ENCODE results near the gene ICA1. TPM values are rescaled to one million over a fixed set of nuclear protein-coding genes. Genes with fewer than 3 reads are reported as not detected.

The ICA1 gene
- total RNA-seq, 1 experiment from 2014 or later: not detected

GRCh38 chr7:8205537-8205936, 56.4 kb downstream of the ICA1 start:
- Histone ChIP-seq H3K4me3 (no peak overlapping the region), H3K27ac (no peak overlapping the region), H3K9me3 (replicated peaks) (no peaks in the 10 kb centered on the region; the same call in 1 of the 2 replicates), H3K27me3 (peaks cover 8% of the 10 kb centered on the region), H3K4me1 (no peaks in the 10 kb centered on the region), H3K36me3 (no peaks in the 10 kb centered on the region)
- DNase-seq: no peak

GRCh38 chr7:8205031-8205387, 57.0 kb downstream of the ICA1 start:
- Histone ChIP-seq H3K36me3 (no peaks in the 10 kb centered on the region), H3K27me3 (peaks cover 8% of the 10 kb centered on the region), H3K4me1 (no peaks in the 10 kb centered on the region), H3K4me3 (no peak overlapping the region), H3K9me3 (replicated peaks) (no peaks in the 10 kb centered on the region; the same call in 1 of the 2 replicates), H3K27ac (no peak overlapping the region)
- no peak for DNase-seq

- H3K9me3 ChIP-seq (replicated peaks): no peaks in the 10 kb centered on the region; the same call in 1 of the 2 replicates
- H3K27me3 ChIP-seq: peaks cover 8% of the 10 kb centered on the region
- H3K4me3 ChIP-seq: no peak overlapping the region
- no peak overlapping the region for H3K27ac ChIP-seq
- H3K4me1 ChIP-seq: no peaks in the 10 kb centered on the region
- no peaks in the 10 kb centered on the region for H3K36me3 ChIP-seq
- DNase-seq: no peak
These were observed 57.5 kb downstream of the ICA1 start for GRCh38 chr7:8204339-8205030.

DNA sequence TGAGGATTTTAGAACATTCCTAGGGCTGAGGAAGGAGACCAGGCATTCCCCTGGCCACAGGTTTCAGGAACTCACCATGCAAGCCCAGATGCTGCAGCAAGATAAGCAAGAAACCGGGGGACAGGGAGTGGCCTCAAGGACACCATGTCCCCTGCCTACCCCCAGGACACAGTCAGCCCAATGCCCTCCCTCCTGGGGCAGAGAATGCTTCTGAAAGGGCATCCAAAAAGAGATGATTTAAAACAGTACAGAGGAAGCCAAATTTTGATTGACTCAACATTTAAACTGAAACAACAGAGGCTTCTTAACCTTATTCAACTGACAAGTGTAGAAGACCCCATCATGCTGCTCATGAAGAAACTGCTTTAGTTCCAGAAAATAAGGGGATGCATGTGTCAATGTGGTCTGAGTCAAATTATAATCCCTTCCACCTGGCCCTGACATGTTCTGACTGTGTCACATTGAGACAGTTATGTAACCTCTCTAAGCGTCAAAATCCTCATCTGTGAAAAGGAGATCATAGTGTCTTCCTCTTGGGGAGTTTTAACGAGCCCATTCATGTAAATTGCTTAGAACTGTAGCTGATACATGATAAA, 60.0 kb downstream of the ICA1 start:
- no peaks in the 10 kb centered on the region for H3K4me1 ChIP-seq
- H3K27ac ChIP-seq: no peak overlapping the region
- H3K27me3 ChIP-seq: peaks cover 5% of the 10 kb centered on the region
- no peak for DNase-seq
- H3K4me3 ChIP-seq: no peak overlapping the region
- no peaks in the 10 kb centered on the region for H3K36me3 ChIP-seq
- no peaks in the 10 kb centered on the region for H3K9me3 ChIP-seq (replicated peaks)

DNA sequence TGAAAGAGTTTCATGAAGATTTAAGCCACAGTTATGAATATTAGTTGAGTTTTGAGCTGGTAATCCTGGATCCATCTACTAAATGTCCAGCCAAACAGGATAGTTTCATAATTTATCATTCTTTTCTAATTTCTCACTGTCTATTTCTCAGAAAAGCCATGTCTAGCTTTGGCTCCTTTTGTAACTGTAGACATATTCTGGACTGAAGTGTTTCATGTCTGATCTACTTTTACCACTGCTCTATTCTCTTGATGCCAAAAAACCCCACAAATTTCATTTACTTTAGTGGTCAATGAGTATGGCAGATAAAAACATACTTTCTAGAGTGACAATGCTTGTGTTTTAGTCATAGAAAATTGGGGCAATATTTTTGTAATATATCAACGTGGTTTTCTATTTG, 61.2 kb downstream of the ICA1 start:
- Histone ChIP-seq H3K4me1 (no peaks in the 10 kb centered on the region), H3K4me3 (no peak overlapping the region), H3K27me3 (peaks cover 5% of the 10 kb centered on the region), H3K9me3 (replicated peaks) (no peaks in the 10 kb centered on the region), H3K36me3 (no peaks in the 10 kb centered on the region), H3K27ac (no peak overlapping the region)
- DNase-seq: no peak

GRCh38 chr7:8200316-8200715, 61.7 kb downstream of the ICA1 start:
- no peaks in the 10 kb centered on the region for H3K4me1 ChIP-seq
- no peaks in the 10 kb centered on the region for H3K9me3 ChIP-seq (replicated peaks)
- no peak overlapping the region for H3K4me3 ChIP-seq
- peaks cover under 1% of the 10 kb centered on the region for H3K27me3 ChIP-seq
- H3K27ac ChIP-seq: no peak overlapping the region
- no peaks in the 10 kb centered on the region for H3K36me3 ChIP-seq
- no peak for DNase-seq

DNA sequence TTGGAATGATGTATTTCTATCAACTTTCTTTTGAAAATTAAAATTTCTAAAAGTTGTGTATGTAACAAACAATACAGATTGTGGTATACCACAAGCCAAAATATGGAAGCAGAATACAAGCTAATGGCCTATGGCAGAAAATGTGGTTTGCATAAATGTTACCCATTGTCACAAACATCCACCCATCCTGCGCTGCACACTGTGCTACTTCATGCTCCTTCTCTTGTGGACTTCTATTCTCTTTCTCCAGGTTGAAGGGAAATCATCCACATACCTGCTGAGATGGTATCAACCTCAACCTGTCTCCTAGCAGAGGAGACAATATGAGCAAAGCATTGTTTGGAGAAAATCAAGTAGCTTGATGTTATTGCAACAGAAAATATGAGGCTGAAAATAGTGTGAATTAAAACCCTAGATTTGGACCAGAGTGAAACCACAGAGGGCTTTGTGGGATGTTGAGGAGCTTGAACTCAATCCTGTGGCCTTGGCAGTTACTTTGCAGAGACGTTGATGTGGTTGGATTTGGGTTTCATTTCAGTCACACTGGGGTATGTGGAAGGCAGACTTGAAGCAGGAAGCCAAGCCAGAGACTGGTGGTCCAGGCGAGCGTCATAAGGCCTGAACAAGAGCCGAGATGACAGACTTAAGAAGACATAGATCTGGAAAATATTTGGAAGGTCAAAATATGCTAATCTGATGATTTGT, 63.8 kb downstream of the ICA1 start:
- Histone ChIP-seq H3K4me3 (no peak overlapping the region), H3K27me3 (no peaks in the 10 kb centered on the region), H3K9me3 (replicated peaks) (no peaks in the 10 kb centered on the region), H3K4me1 (no peaks in the 10 kb centered on the region; the same call in 1 of the 2 replicates), H3K27ac (no peak overlapping the region), H3K36me3 (no peaks in the 10 kb centered on the region)
- DNase-seq: no peak

- Histone ChIP-seq H3K27ac (no peak overlapping the region), H3K36me3 (no peaks in the 10 kb centered on the region), H3K9me3 (replicated peaks) (no peaks in the 10 kb centered on the region), H3K4me3 (no peak overlapping the region), H3K27me3 (no peaks in the 10 kb centered on the region), H3K4me1 (no peaks in the 10 kb centered on the region; the same call in 1 of the 2 replicates)
- DNase-seq: no peak
These were observed 69.1 kb downstream of the ICA1 start for GRCh38 chr7:8192897-8193296.

DNA sequence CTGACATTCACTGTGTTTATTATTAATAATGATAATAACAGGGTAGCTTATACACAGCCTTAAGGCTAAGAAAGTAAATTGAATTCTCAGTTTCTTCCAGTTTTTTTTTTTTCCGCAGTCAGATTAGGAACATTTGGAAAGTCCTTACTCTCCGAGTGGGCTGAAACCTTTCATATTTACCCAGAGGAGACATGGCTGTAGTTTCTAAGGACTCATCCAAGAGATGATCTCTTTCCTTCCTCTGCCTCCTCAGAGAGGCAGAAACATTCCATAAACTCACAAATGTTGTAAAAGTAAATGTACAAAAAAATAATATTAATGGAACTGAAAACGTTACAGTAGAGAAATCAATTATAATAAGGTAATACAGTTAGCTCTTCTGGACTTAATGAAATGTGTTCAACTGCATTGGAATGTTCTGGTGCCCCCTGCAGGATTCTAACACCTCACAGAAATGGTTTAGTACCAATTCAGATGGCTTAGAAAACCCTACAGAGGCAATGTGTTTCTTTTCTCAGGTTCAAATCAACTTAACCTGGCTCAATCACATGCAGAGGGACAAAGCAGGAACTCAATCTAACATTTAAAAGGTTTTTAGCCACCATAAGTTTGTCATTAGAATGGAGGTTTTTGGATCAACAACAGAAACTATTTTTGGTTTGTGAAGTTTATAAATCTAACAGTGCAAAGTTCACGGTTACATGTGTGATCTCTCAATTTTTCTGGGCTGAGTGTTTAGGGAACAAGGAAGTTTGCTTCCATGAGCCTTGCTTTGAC, 71.7 kb downstream of the ICA1 start:
- H3K4me3 ChIP-seq: no peak overlapping the region
- peak; percentile 46 to 83 for DNase-seq
- H3K27me3 ChIP-seq: no peaks in the 10 kb centered on the region
- no peaks in the 10 kb centered on the region for H3K36me3 ChIP-seq
- H3K4me1 ChIP-seq: no peaks in the 10 kb centered on the region; the same call in 1 of the 2 replicates
- no peaks in the 10 kb centered on the region for H3K9me3 ChIP-seq (replicated peaks)
- H3K27ac ChIP-seq: no peak overlapping the region

DNA sequence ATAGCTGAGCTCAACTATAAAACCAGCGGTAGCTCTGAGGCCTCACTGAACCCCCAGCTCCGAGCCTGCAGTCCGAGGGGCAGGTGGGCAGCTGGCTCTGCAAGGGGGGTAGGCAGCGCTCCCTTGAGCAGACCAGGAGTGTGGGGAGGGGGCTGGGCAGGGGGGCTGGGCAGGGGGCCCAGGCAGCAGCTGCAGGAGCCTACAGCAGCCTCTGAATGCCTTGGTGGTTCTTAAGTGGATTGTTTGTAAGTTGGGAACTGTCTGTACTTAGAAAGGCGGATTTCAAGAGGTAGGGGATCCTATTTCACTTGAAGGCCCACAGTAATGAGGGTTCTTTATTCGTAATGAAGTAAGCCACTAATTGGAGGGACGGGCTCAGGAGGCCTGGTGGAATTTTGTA, 72.3 kb downstream of the ICA1 start:
- no peaks in the 10 kb centered on the region for H3K27me3 ChIP-seq
- H3K4me1 ChIP-seq: no peaks in the 10 kb centered on the region; the same call in 1 of the 2 replicates
- H3K27ac ChIP-seq: no peak overlapping the region
- DNase-seq: peak; percentile 11 to 51
- no peaks in the 10 kb centered on the region for H3K36me3 ChIP-seq
- no peak overlapping the region for H3K4me3 ChIP-seq
- no peaks in the 10 kb centered on the region for H3K9me3 ChIP-seq (replicated peaks)

GRCh38 chr7:8185926-8186683, 75.9 kb downstream of the ICA1 start:
- H3K36me3 ChIP-seq: no peaks in the 10 kb centered on the region
- no peaks in the 10 kb centered on the region for H3K27me3 ChIP-seq
- no peak overlapping the region for H3K27ac ChIP-seq
- no peaks in the 10 kb centered on the region for H3K9me3 ChIP-seq (replicated peaks)
- no peak overlapping the region for H3K4me3 ChIP-seq
- no peaks in the 10 kb centered on the region for H3K4me1 ChIP-seq
- DNase-seq: no peak

- no peak overlapping the region for H3K27ac ChIP-seq
- no peak overlapping the region for H3K4me3 ChIP-seq
- no peaks in the 10 kb centered on the region for H3K4me1 ChIP-seq
- H3K27me3 ChIP-seq: no peaks in the 10 kb centered on the region
- H3K36me3 ChIP-seq: no peaks in the 10 kb centered on the region
- DNase-seq: no peak
- no peaks in the 10 kb centered on the region for H3K9me3 ChIP-seq (replicated peaks)
These were observed 77.7 kb downstream of the ICA1 start for GRCh38 chr7:8184221-8184620.

- H3K27me3 ChIP-seq: no peaks in the 10 kb centered on the region
- no peaks in the 10 kb centered on the region for H3K9me3 ChIP-seq (replicated peaks)
- H3K4me1 ChIP-seq: no peaks in the 10 kb centered on the region
- H3K27ac ChIP-seq: no peak overlapping the region
- no peak overlapping the region for H3K4me3 ChIP-seq
- no peak for DNase-seq
- H3K36me3 ChIP-seq: no peaks in the 10 kb centered on the region
These were observed 82.5 kb downstream of the ICA1 start for GRCh38 chr7:8179486-8179885.

- Histone ChIP-seq H3K27me3 (no peaks in the 10 kb centered on the region), H3K4me3 (no peak overlapping the region), H3K36me3 (no peaks in the 10 kb centered on the region), H3K4me1 (no peaks in the 10 kb centered on the region), H3K27ac (no peak overlapping the region), H3K9me3 (replicated peaks) (no peaks in the 10 kb centered on the region)
- no peak for DNase-seq
These were observed 83.6 kb downstream of the ICA1 start for GRCh38 chr7:8178353-8178752.

All from SJCRH30 (cell line).